ENCODE data around the gene CHRNB4.

The CHRNB4 gene

DNA sequence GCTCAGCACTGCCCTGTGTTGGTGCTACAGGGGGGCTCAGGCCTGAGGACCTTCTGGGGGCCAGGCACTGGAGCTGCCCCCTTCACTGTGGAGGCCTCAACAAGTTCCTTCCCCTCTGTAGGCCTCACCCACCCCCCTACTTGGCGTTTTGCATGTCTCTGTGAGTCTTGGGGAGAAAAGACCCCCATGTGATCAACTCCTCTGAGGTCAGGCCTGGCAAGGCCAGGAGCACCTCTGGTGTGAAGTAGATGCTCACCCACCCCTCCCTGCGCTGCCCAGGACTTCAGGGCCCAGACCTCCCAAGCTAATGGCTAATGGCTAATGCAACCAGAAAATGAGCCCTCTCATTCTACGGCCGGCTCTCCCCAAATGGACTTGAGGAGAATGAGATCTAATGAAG lies 34.2 kb upstream of the CHRNB4 start:
- Histone ChIP-seq H3K36me3 (ENCODE audit: control insufficient read depth in 2 of 2, insufficient read depth in 1 of 2, low read length in 2 of 2) (no peaks in the 10 kb centered on the region; a peak in 1 of 3 replicates), H3K4me3 (ENCODE audit: low read depth, low read length) (no peak overlapping the region), H3K27ac (ENCODE audit: extremely low read depth, low read depth, low read length) (no peak overlapping the region), H3K9me3 (ENCODE audit: control insufficient read depth, insufficient read depth, low read depth, low read length) (no peaks in the 10 kb centered on the region), H3K4me1 (ENCODE audit: control insufficient read depth, insufficient read depth, low read length) (no peaks in the 10 kb centered on the region)
- ChIA-PET CTCF (interaction anchor here (0.5 to 1.2 kb wide), 3 partner anchors 11 to 435 kb away, joined by 3 to 4 read pairs (median 4); no protein-coding TSS in a partner anchor), POLR2A (no interaction called here)
- TF ChIP-seq ZNF791 (tag by site-specific recombination; IDR thresholded peaks at IDR 0.05) (no peak), ZNF660 (tag by site-specific recombination; IDR thresholded peaks at IDR 0.05) (no peak), ZNF707 (tag by site-specific recombination; IDR thresholded peaks at IDR 0.05) (no peak), OVOL3 (tag by site-specific recombination; IDR thresholded peaks at IDR 0.05) (no peak), ZNF571 (tag by site-specific recombination; IDR thresholded peaks at IDR 0.05) (no peak), ZNF248 (tag by site-specific recombination; IDR thresholded peaks at IDR 0.05) (no peak), ZFP69B (tag by site-specific recombination; IDR thresholded peaks at IDR 0.05) (no peak), ZNF146 (tag by site-specific recombination; IDR thresholded peaks at IDR 0.05) (no peak), ZNF558 (tag by site-specific recombination; IDR thresholded peaks at IDR 0.05) (no peak), MEIS1 (CRISPR knock-in tag; IDR thresholded peaks at IDR 0.05; ENCODE audit: borderline replicate concordance) (no peak), MZF1 (tag by site-specific recombination; IDR thresholded peaks at IDR 0.05; ENCODE audit: borderline replicate concordance) (no peak), RBAK (tag by site-specific recombination; IDR thresholded peaks at IDR 0.05) (no peak), ZEB2 (tag by site-specific recombination; IDR thresholded peaks at IDR 0.05) (no peak), ZNF654 (tag by site-specific recombination; IDR thresholded peaks at IDR 0.05; ENCODE audit: low read depth) (no peak), REPIN1 (tag by site-specific recombination; IDR thresholded peaks at IDR 0.05; ENCODE audit: low read depth) (no peak), ZNF350 (tag by site-specific recombination; IDR thresholded peaks at IDR 0.05) (no peak), ZNF37A (tag by site-specific recombination; IDR thresholded peaks at IDR 0.05) (no peak), TRIM28 (IDR thresholded peaks at IDR 0.05; ENCODE audit: borderline replicate concordance, low read length) (no peak)
- TF ChIP-seq, protein P1, sequence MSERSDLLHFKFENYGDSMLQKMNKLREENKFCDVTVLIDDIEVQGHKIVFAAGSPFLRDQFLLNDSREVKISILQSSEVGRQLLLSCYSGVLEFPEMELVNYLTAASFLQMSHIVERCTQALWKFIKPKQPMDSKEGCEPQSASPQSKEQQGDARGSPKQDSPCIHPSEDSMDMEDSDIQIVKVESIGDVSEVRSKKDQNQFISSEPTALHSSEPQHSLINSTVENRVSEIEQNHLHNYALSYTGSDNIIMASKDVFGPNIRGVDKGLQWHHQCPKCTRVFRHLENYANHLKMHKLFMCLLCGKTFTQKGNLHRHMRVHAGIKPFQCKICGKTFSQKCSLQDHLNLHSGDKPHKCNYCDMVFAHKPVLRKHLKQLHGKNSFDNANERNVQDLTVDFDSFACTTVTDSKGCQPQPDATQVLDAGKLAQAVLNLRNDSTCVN (tag by site-specific recombination; optimal IDR thresholded peaks at IDR 0.05): no peak

DNA sequence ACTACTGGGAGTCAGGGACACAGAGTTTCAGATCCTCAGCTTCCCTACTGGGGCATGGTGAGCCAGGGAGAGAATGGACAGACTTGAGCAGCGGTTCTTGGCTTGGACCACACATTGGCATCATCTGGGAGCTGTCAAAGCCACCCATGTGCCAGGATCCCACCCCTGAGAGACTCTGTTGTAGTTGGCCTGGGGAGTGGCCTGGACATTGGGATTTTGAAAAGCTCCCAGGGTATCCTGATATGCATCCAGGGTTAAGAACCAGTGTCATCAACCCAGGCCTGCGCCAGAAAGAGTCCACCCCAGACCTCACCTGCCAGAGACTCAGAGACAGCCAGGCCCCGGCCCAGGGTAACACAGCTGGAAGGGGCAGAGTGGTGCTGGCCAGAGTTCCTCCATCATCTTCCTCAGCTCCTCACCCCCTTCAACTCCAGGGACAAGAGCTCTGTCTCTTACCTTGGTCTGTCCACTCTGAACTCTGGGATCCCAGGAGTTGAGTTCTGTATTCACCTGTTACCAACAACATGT lies 33.0 kb upstream of the CHRNB4 start:
- ChIA-PET POLR2A (no interaction called here), CTCF (interaction anchor here (0.7 kb wide), 1 partner anchor 13 kb away, joined by 3 read pairs; no protein-coding TSS in a partner anchor)
- Histone ChIP-seq H3K36me3 (ENCODE audit: control insufficient read depth in 2 of 2, insufficient read depth in 1 of 2, low read length in 2 of 2) (no peaks in the 10 kb centered on the region; a peak in 1 of 3 replicates), H3K9me3 (ENCODE audit: control insufficient read depth, insufficient read depth, low read depth, low read length) (no peaks in the 10 kb centered on the region), H3K27ac (ENCODE audit: extremely low read depth, low read depth, low read length) (no peak overlapping the region), H3K4me1 (ENCODE audit: control insufficient read depth, insufficient read depth, low read length) (no peaks in the 10 kb centered on the region), H3K4me3 (ENCODE audit: low read depth, low read length) (no peak overlapping the region)
- TF ChIP-seq GLIS2 (tag by site-specific recombination; IDR thresholded peaks at IDR 0.05): no peak
- no peak for TF ChIP-seq ZNF324 (tag by site-specific recombination; IDR thresholded peaks at IDR 0.05)
- no peak for TF ChIP-seq ZNF2 (tag by site-specific recombination; IDR thresholded peaks at IDR 0.05)
- no peak for TF ChIP-seq ZNF610 (tag by site-specific recombination; IDR thresholded peaks at IDR 0.05; ENCODE audit: borderline replicate concordance)
- TF ChIP-seq, protein P2, sequence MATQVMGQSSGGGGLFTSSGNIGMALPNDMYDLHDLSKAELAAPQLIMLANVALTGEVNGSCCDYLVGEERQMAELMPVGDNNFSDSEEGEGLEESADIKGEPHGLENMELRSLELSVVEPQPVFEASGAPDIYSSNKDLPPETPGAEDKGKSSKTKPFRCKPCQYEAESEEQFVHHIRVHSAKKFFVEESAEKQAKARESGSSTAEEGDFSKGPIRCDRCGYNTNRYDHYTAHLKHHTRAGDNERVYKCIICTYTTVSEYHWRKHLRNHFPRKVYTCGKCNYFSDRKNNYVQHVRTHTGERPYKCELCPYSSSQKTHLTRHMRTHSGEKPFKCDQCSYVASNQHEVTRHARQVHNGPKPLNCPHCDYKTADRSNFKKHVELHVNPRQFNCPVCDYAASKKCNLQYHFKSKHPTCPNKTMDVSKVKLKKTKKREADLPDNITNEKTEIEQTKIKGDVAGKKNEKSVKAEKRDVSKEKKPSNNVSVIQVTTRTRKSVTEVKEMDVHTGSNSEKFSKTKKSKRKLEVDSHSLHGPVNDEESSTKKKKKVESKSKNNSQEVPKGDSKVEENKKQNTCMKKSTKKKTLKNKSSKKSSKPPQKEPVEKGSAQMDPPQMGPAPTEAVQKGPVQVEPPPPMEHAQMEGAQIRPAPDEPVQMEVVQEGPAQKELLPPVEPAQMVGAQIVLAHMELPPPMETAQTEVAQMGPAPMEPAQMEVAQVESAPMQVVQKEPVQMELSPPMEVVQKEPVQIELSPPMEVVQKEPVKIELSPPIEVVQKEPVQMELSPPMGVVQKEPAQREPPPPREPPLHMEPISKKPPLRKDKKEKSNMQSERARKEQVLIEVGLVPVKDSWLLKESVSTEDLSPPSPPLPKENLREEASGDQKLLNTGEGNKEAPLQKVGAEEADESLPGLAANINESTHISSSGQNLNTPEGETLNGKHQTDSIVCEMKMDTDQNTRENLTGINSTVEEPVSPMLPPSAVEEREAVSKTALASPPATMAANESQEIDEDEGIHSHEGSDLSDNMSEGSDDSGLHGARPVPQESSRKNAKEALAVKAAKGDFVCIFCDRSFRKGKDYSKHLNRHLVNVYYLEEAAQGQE (tag by site-specific recombination; IDR thresholded peaks at IDR 0.05): no peak
- TF ChIP-seq ZNF76 (tag by site-specific recombination; IDR thresholded peaks at IDR 0.05; ENCODE audit: borderline replicate concordance, low read depth): no peak
- TF ChIP-seq, protein P3, sequence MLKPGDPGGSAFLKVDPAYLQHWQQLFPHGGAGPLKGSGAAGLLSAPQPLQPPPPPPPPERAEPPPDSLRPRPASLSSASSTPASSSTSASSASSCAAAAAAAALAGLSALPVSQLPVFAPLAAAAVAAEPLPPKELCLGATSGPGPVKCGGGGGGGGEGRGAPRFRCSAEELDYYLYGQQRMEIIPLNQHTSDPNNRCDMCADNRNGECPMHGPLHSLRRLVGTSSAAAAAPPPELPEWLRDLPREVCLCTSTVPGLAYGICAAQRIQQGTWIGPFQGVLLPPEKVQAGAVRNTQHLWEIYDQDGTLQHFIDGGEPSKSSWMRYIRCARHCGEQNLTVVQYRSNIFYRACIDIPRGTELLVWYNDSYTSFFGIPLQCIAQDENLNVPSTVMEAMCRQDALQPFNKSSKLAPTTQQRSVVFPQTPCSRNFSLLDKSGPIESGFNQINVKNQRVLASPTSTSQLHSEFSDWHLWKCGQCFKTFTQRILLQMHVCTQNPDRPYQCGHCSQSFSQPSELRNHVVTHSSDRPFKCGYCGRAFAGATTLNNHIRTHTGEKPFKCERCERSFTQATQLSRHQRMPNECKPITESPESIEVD (tag by site-specific recombination; IDR thresholded peaks at IDR 0.05): no peak
- TF ChIP-seq ZNF10 (tag by site-specific recombination; IDR thresholded peaks at IDR 0.05): no peak

Data from HEK293 (cell line).